ENCODE results near the gene MICU1. TPM values are rescaled to one million over a fixed set of nuclear protein-coding genes. Genes with fewer than 3 reads are reported as not detected.

Gene MICU1
- polyA plus RNA-seq, 1 of the 3 experiments (the other 2 are of a cell fraction), result 24.6 TPM

Small RNAs within 50 kb of the gene (small RNA-seq; reads per million reads assigned to genes)
- 0 reads per million in 7 experiments for gene AL513185.2
- 0 reads per million in 7 experiments for gene HMGN2P34
- gene RF00019, result 0 reads per million in 7 experiments
- 0 reads per million in 7 experiments for gene RN7SL840P
- 0 reads per million in 7 experiments for gene RNU6-805P

Other genes starting within 250 kb of the MICU1 start
- gene MCU, start 66.1 kb upstream of the MICU1 start, polyA plus RNA-seq (2012; rRNA removed), result 20.6 and 30.1 TPM in 2 replicates